GM18868 (cell line): ENCODE measurements around the gene PTGDR.

Experiments used
- ATAC-seq: cut with Tn5 transposase; IDR thresholded peaks from one replicate; pipeline ENCODE4 v1.9.1; 2021; ENCODE audit warnings: mild to moderate bottlenecking, moderate library complexity; ENCODE audit not compliant: unreplicated experiment

Gene PTGDR, protein sequence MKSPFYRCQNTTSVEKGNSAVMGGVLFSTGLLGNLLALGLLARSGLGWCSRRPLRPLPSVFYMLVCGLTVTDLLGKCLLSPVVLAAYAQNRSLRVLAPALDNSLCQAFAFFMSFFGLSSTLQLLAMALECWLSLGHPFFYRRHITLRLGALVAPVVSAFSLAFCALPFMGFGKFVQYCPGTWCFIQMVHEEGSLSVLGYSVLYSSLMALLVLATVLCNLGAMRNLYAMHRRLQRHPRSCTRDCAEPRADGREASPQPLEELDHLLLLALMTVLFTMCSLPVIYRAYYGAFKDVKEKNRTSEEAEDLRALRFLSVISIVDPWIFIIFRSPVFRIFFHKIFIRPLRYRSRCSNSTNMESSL

DNA sequence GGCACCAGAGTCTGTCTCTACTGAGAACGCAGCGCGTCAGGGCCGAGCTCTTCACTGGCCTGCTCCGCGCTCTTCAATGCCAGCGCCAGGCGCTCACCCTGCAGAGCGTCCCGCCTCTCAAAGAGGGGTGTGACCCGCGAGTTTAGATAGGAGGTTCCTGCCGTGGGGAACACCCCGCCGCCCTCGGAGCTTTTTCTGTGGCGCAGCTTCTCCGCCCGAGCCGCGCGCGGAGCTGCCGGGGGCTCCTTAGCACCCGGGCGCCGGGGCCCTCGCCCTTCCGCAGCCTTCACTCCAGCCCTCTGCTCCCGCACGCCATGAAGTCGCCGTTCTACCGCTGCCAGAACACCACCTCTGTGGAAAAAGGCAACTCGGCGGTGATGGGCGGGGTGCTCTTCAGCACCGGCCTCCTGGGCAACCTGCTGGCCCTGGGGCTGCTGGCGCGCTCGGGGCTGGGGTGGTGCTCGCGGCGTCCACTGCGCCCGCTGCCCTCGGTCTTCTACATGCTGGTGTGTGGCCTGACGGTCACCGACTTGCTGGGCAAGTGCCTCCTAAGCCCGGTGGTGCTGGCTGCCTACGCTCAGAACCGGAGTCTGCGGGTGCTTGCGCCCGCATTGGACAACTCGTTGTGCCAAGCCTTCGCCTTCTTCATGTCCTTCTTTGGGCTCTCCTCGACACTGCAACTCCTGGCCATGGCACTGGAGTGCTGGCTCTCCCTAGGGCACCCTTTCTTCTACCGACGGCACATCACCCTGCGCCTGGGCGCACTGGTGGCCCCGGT, at the start of gene PTGDR:
Gene PTGDR, plus strand, starts transcription at position 198 of the 778 bp plus-strand sequence. Its CDS starts 117 bp downstream, at position 315.
- no peak for ATAC-seq

DNA sequence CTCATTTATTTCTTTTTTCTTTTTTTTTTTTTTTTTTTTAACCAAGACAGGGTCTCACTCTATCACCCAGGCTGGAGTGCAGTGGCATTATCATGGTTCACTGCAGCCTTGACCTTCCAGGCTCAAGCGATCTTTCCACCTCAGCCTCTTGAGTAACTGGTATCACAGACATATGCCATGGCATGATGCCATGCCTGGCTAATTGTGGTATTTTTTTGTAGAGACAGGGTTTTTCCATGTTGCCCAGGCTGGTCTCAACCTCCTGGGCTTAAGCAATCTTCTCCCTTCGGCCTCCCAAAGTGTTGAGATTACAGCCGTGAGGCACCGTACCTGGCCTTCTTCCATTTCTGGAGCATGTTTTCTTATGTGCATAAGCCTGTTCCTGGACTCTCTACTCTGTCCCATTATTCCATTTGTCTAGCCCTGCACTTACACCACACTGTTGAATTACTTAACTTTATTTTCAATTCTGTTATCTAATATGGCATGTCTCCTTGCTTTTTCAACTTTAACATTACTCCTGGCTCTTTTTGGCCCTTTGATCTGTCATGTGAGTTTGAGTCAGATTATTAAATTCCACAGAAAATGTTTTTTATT, 47.9 kb upstream of the PTGDR start:
- ATAC-seq, result no peak

DNA sequence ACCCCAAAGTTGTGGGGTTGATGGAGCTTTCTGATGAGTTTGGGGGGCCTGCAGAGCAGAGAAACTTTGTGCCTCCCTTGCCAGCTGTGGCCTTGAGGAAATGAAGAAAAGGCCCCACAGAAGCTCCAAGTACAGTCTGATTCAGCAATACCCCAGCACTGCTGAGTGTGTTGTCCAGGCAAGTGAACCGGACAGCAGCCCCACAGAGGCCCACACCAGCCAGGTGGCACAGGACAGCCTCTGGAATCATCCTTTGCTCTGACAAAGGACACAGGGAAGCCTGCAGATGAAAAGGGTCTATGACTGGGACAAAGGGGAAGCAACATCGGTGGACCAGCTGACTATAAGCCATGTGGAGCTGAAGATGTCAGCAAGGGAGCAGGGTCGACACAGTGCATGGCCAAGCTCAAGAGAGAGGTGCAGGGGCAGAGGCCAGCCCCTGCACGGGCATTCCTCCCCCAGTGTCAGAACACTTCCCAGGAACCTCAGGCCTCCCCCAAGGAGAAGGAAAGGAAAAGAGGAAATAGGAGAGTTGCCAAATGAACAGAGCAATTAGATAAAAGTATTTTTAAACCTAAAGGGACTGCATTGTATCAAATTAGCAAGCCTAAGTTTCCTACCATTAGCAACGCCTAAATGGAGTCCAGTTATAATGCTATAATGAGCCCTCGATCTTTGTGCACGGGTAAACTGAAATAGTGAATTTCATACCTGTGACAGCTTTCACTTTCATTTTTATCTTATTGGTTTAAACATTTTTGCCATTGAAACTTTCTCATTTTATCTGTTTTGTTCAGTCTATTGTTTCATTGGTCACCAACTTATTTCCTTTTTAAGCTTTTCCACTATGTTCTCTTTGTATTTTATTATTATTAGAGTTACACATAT, 46.3 kb upstream of the PTGDR start:
- no peak for ATAC-seq

DNA sequence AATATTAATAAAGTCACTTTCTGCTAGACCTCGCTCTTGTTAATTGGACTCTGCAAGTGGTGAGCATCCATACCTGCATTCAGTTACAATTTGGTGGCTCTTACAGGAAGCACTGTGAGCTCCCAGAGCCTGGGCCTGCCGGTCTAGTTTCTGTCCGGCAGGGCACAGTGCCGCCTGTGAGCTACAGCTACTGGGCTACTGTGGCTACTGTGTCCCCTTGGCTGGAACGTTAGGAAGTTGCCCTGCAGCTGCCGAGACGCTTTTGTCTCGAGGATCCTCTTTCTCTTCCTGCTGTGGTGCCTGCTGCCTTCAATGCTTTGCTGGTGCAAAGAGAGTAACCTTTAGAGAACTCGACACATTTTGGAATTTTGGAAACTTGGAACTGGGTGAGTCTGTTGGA, 44.6 kb upstream of the PTGDR start:
- ATAC-seq, result no peak

DNA sequence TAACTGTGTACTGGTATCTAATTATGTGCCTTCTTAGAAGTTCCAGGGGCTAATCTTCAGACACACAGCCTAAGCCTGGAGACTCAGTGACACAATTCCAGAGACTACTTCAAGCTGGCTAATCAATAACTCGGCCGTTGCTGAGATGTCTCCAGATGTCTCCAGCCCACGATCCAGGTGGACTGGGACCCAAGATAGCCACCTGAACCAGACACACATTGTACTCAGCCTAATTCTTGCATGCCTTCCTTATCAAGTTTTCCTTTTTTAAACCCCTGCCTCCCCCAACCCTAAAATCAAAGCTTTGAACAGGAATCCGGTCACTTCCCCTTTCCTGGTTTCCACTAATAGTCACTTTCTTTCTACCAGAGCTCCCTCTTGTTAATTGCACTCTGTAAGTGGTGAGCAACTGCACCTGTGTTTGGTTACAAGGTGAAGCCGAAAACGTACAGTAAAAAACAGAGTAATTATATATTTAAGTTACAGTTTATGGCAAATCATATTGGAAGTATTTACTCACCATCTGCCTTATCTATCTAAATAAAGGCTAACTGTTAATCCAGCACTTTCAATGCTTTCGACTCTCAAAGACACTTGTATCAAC, 39.8 kb upstream of the PTGDR start:
- ATAC-seq, result no peak

DNA sequence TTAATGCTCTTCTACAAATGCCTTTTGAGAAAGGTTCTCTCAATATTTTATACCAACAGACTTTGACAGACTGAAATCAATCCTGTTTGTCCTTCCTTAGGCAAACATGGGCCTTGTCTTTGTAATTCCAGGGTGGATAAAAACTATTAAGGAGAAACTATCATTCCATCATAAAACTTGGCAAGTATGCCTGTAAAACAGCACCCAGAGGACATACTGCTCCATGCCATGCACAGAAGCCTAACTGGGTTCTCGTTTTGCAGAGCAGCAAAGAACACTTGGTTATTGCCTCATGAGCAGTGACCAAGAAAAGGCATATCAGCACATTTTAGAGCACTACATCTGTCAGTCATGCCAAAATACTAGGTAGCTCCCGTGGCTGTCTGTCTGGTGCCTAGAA, 33.8 kb upstream of the PTGDR start:
- no peak for ATAC-seq

DNA sequence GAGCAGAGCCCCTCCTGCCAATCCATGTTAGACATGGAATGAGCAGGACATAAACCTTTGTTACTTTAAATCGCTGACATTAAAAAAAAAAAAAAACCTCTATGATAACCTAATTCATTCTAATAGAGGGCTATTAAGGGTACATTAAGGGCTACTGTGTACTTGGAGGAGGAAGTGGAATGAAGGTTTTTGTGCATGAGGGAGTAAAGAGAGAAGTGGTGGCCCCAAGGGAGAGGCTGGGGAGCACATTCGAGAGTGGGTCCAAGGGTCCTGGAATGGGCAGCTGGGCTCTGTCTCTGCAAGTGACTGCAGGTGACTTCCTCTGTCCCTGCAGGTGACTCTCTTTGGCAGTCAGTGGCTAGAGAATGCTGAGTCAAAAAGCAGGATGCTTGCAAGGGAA, 32.1 kb upstream of the PTGDR start:
- no peak for ATAC-seq

DNA sequence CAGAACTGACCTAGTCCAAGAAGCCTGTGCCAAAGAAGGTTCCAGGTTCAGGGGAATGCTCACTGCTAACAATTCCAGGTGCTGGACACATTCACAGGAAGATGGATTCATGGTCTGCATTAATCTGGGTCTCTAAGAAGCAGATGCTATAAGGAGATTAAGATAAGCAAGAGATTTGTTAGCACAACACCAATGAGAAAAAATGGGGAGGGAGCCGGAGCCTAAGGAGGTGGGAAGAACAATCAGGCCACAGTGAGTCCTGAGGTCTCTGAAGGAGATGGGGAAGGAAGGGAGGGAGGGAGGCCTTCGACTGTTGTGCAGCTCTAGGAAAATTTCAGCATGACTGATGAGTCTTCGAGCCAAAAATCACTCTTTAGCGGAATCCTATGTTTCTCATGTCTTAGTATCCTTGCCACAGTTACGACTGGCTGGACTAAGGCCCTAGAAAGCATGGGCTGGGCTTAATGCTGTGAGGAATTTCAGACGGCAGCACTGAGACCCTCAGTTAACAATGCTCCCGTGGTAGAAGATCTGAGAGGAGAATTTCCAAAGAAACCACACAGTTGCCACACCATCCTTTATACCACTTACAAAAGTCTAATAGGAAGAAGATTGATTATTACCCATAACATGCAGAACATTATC, 31.5 kb upstream of the PTGDR start:
- no peak for ATAC-seq

DNA sequence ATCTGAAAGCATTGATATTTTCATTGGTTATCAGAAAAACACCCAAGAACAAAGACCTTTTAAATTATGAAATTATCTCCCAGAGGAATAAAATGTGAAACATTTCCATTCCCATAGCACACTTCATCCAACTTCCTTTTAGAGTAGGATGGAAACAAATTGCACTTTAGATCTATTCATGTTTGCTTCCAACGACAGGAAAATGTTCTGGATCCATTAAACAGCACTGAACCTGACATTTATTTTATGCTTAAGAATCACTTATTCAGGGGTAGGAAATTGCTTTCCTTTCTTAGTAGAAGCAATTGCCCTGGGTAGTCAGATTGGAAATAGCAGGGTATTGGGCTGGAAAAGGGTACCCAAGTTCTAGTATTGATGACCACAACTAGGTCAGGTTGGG, 28.8 kb upstream of the PTGDR start:
- ATAC-seq, result no peak

DNA sequence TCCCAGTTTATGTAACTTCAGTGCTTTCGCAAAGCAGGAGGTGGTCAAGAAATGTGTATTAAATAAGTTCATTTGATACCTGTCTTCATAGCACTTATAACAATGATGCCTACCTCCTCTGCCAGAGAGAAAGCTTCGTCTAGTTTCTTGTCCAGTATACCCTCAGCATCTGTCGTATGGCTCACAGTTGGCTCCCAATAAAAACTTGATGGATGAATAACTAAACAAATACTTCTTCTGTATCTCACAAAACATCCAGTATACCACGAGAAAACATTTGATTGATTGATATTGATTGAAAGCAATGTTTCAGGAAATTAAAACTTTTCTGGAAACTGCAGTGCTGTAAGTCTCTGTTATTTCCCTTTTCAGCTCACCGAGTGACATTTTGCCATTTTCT, 26.9 kb upstream of the PTGDR start:
- ATAC-seq, result no peak

DNA sequence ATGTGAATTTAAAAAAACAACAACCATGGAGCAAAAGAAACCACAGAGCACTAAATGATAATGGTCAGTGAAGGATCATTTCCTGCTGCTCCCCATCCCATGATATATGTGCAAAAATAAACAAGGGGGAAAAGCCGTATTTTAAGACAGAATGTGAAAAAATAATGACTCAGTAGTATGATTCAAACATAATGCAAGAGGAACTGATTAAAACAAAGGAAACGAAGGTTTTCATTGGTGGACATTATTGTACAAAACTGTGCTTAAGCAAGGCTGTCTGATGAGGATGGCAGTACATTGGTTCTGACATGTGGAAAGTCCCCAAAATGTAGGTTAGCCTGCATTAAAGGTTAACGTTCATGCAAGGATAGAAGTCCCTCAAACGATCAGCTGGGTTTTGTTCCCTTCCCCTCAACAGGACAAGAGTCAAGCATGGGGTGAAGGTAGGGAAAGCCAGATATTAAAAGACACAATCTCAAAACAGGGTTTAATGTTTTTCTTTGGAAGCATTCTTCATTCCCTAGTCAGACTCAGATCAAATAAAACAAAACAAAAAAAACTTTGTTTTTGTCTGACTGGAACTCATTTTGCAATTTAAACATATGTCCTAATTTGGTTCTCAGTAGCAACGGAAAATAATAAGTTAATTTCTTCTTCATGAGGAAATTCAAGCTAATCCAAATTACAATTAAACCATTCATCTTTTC, 26.3 kb upstream of the PTGDR start:
- no peak for ATAC-seq

DNA sequence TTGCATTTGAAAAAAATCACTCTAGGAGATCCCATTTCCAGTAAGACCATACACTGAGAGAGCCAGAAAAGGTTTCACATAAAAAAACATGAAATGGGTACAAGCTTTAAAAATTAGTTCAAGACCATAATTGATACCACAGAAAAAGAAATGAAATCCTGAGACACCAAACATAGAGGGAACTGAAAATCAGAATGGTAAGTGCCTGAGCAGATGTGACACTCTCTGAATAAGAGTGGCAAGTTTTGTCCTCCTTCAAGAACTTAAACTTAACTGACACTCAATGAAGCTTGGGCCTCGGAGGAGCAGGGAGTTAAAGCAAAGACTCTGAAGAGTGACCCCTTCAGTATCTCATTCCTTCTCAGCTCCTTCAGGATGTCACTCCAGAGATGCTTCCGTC, 23.2 kb upstream of the PTGDR start:
- ATAC-seq, result peak; percentile 84

DNA sequence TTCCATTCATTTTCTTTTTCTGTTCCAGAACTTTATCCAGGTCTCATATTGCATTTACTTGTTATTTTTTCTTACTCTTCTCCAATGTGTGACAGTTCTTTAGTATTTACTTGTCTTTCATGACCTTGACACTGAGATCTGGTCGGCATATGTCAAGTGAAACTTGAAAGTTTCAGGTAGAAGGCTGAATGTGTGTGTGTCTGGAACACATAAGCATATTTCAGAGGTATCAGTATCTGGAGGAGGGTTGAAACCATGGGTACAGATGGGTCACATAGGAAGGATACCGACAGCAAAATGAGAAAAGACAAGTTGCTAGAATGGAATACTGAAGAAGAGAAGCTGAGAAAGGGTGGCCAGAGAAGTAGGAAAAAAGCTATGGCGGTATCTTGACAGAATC, 22.5 kb upstream of the PTGDR start:
- peak; percentile 58 for ATAC-seq

DNA sequence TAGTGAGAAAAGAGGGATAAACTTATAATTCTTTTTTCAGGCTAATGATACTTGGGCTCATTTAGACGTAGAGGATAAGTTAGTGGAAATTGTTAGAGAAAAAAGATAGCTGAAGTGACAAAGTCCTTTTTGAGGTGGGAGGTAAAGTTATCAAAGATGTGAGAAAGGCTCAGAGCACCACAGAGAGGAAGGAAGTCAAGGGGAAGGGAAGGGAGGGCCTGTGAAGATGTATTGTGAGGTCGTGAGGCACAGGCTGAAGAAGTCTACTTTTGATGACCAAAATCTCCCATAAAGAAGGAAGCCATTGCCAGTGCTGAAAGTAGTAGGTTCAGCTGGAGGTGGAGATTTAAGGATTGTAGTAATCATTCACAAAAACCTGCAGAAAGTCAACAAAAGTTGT, 19.4 kb upstream of the PTGDR start:
- no peak for ATAC-seq

DNA sequence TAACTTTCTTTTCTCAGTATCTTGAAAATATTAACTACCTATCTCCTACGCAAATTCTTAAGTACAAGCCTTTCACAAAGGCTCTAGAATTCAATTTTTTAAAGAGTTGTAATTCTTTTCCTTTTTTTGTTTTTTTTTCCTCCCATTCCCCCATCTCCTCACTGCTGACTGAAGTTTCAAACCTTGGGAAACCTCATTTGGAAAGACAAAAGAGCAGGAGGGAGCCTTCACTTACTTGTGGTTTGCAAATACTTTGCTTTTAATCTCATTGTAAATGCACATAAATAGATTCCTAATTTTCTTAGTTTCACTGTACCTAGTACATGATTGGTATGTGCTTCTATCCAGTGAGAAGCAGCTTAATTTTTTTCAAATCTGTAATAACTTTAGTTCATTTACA, 15.8 kb upstream of the PTGDR start:
- ATAC-seq, result no peak

DNA sequence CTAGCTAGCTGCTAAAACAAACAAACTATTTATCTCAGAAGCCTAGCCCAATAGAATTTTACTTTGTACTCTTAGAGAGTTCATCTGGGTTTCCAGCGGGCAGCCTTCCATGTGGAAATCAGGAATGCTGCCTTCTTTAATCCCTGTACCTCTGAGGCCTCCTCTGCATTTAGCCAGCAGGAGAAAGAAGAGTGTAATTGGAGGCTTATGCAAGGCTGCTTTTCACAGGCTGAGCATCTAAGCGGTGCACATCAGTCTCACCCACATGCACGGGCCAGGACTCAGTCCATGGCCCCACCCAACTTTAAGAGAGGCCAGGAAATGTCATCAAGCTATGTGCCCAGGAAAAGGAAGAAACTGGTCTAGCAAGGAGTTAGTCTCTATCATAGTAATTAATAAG, 14.0 kb upstream of the PTGDR start:
- no peak for ATAC-seq

DNA sequence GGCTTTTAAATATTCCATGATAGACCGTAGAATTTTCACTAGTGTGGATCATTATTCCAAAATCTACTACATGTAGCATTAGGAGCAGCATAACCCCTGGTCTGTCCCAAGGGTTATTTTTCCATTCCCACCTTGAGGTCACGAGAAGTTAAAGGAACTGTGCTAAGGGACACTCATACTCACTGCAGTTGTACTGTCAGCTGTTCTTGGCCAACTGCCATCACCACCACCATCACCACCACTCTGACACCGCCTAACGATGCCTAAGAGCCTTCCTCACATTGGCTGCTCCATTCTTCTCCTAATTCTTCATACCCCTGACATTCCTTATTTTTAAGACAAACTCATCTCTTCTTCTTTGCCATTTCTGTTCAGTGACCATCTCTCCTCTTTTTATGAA, 13.4 kb upstream of the PTGDR start:
- ATAC-seq, result no peak

DNA sequence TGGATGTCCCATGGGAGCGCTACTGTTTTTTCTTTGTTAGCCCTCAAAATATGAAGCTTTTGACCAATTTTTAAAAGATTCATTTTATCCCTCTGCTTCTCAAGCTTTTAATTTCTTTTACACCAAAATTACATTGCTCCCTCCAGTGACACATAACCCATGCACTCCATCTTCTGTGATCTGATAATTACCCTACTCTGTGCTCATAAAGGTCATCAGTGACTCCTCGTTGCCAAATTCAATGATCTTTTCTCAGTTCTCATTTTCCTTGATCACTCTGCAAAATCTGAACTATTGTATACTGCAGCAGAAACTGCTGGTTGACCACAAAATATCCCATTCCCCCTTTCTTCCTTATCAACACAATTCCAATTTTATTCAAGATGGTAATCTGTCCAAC, 8.7 kb upstream of the PTGDR start:
- no peak for ATAC-seq

DNA sequence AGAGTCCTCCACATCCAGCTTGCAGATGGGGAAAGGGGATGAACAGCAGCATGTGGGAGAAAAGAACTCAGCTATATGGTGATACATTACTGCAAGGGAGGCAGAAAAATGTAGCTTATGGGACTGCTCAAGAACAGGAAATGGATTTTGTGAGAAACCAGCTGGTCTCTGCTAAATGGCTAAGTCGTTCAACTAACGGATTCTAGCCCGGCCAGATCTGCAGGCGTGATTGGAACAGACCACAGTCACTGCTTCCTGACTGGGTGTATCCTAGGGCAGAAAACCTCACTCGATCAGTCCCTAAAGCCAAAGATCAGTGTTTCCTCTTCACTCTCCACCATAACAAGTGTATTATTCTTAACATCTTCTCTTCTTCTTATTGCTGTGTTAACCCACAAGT, 8.1 kb upstream of the PTGDR start:
- ATAC-seq, result no peak

DNA sequence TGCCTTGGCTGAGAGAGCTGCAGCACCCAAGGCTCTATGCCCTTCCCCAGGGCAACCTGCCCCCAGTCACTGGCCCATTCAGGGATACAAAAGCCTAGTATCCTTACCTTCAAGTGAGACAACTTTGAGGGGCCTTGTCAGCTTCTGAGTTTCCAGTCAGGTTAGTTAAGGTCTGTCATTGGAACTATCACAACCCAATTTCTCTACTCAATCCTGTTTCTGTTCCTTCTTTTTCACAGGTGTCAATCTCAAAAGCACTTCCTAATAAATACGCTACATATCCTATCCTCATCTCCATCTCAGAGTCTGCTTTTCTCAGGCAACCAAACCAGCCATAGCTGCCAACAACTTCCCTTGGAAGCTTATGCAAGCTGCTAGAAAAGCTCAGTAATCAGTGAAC, 4.9 kb upstream of the PTGDR start:
- ATAC-seq, result no peak
